MCF 10A (cell line): ENCODE results near the gene PPP2R2D. TPM values are rescaled to one million over a fixed set of nuclear protein-coding genes. Genes with fewer than 3 reads are reported as not detected.
"Not testable (repeated sequence)": the region's sequence is repeated elsewhere in the genome, so short reads cannot be mapped to it uniquely, and the experiment has no call there.

ENCODE experiments used
- BruUV-seq: library from RNA; stranded (reverse); fragments of 400-500 nt; replicated peaks from 2 replicates; lab custom pipeline; 2021; lab: Mats Ljungman, UMichigan
- CTCF ChIA-PET: fragments of 300-600 bp; sonication (Branson Sonifier 250); formaldehyde crosslinking; extraction: SDS; loops from one replicate; lab custom pipeline; 2021; ENCODE audit warnings: antibody characterized with exemption, inconsistent platforms; lab: Yijun Ruan, JAX
- POLR2A ChIA-PET: fragments of 300-600, 350-650 bp; sonication (Branson Sonifier 250); formaldehyde crosslinking; extraction: SDS; loops from one replicate; lab custom pipeline; 2020; ENCODE audit warnings: antibody characterized with exemption, inconsistent platforms; lab: Yijun Ruan, JAX
- DNase-seq: peaks from one replicate; pipeline ENCODE4 v3.0.0-alpha.2; 2018; ENCODE audit not compliant: unreplicated experiment
- H3K27ac Mint-ChIP-seq: one replicate; pipeline ENCODE4 v1.8.0; 2022; ENCODE audit warnings: mild to moderate bottlenecking, low read depth, mixed read lengths; ENCODE audit not compliant: unreplicated experiment
- H3K27me3 Mint-ChIP-seq: one replicate; pipeline ENCODE4 v1.8.0; 2022; ENCODE audit warnings: mixed read lengths; ENCODE audit not compliant: insufficient read depth, unreplicated experiment
- H3K36me3 Mint-ChIP-seq: one replicate; pipeline ENCODE4 v1.8.0; 2022; ENCODE audit warnings: mild to moderate bottlenecking, moderate library complexity, mixed read lengths; ENCODE audit not compliant: insufficient read depth, unreplicated experiment
- H3K4me1 Mint-ChIP-seq: one replicate; pipeline ENCODE4 v1.8.0; 2022; ENCODE audit warnings: mixed read lengths; ENCODE audit not compliant: insufficient read depth, unreplicated experiment
- H3K4me3 Mint-ChIP-seq: one replicate; pipeline ENCODE4 v1.8.0; 2022; ENCODE audit warnings: mild to moderate bottlenecking, moderate library complexity, mixed read lengths; ENCODE audit not compliant: unreplicated experiment
- H3K9me3 Mint-ChIP-seq: one replicate; pipeline ENCODE4 v1.8.0; 2022; ENCODE audit warnings: mixed read lengths; ENCODE audit not compliant: unreplicated experiment
- CTCF ChIP-seq: fragments of 200-600 bp; IDR thresholded peaks from one replicate; pipeline ENCODE4 v1.8.0; 2022; ENCODE audit warnings: antibody characterized with exemption, mild to moderate bottlenecking; ENCODE audit not compliant: unreplicated experiment
- intact Hi-C: fragments of 100-400 bp; cut with micrococcal nuclease; formaldehyde crosslinking; loops from 2 replicates; pipeline ENCODE4 v1.14.1; 2022
- total RNA-seq: library from RNA; stranded (reverse); gene quantifications from 2 replicates; pipeline ENCODE4 v1.2.3, GENCODE V29; 2022

The PPP2R2D gene
- total RNA-seq, 1 experiment from 2014 or later, result 35.5 TPM

- no peak for DNase-seq
- Mint-ChIP-seq H3K4me3 (no peak overlapping the region), H3K9me3 (no peaks in the 10 kb centered on the region), H3K27ac (no peak overlapping the region), H3K4me1 (peaks cover 25% of the 10 kb centered on the region), H3K36me3 (peaks cover 32% of the 10 kb centered on the region), H3K27me3 (no peaks in the 10 kb centered on the region)
- no peak for TF ChIP-seq CTCF
- intact Hi-C loops, result no loop called here
- ChIA-PET POLR2A (interaction anchor here (0.7 to 0.9 kb wide), 2 partner anchors 11 to 183 kb away, joined by 3 to 4 read pairs; partner anchors contain the start of gene PPP2R2D), CTCF (interaction anchor here (0.6 to 1.7 kb wide), 2 partner anchors 110 to 780 kb away, joined by 3 to 5 read pairs; no protein-coding TSS in a partner anchor)
- no TSS peak for BruUV-seq
Measured at GRCh38 chr10:131912620-131913019, 11.8 kb downstream of the PPP2R2D start.

GRCh38 chr10:131915484-131915883, 14.7 kb downstream of the PPP2R2D start:
- H3K4me3 Mint-ChIP-seq, result no peak overlapping the region
- no peak overlapping the region for H3K27ac Mint-ChIP-seq
- BruUV-seq, result no TSS peak
- no peaks in the 10 kb centered on the region for H3K9me3 Mint-ChIP-seq
- ChIA-PET CTCF (no interaction called here), POLR2A (no interaction called here)
- intact Hi-C loops, result no loop called here
- peaks cover 35% of the 10 kb centered on the region for H3K4me1 Mint-ChIP-seq
- no peaks in the 10 kb centered on the region for H3K27me3 Mint-ChIP-seq
- DNase-seq, result no peak
- TF ChIP-seq CTCF, result no peak
- peaks cover 21% of the 10 kb centered on the region for H3K36me3 Mint-ChIP-seq

GRCh38 chr10:131915990-131916766, 15.4 kb downstream of the PPP2R2D start:
- intact Hi-C loops, result no loop called here
- BruUV-seq, result no TSS peak
- ChIA-PET POLR2A (no interaction called here), CTCF (no interaction called here)
- no peak for TF ChIP-seq CTCF
- no peak for DNase-seq
- Mint-ChIP-seq H3K9me3 (no peaks in the 10 kb centered on the region), H3K4me3 (no peak overlapping the region), H3K4me1 (peaks cover 42% of the 10 kb centered on the region), H3K27ac (no peak overlapping the region), H3K36me3 (peaks cover 16% of the 10 kb centered on the region), H3K27me3 (no peaks in the 10 kb centered on the region)

GRCh38 chr10:131916767-131917160, 16.0 kb downstream of the PPP2R2D start:
- DNase-seq, POLR2A ChIA-PET, H3K9me3 Mint-ChIP-seq, H3K27me3 Mint-ChIP-seq, H3K4me3 Mint-ChIP-seq, CTCF ChIA-PET, intact Hi-C loops, BruUV-seq, H3K27ac Mint-ChIP-seq: not testable (repeated sequence)
- Mint-ChIP-seq H3K4me1 (peaks cover 46% of the 10 kb centered on the region), H3K36me3 (peaks cover 16% of the 10 kb centered on the region)

- H3K27me3 Mint-ChIP-seq, intact Hi-C loops, POLR2A ChIA-PET, BruUV-seq, H3K4me3 Mint-ChIP-seq, DNase-seq, H3K9me3 Mint-ChIP-seq, H3K27ac Mint-ChIP-seq, CTCF ChIA-PET: not testable (repeated sequence)
- Mint-ChIP-seq H3K36me3 (peaks cover 11% of the 10 kb centered on the region), H3K4me1 (peaks cover 46% of the 10 kb centered on the region)
Measured at GRCh38 chr10:131917496-131917895, 16.7 kb downstream of the PPP2R2D start.

- CTCF ChIA-PET, H3K4me3 Mint-ChIP-seq, BruUV-seq, H3K27me3 Mint-ChIP-seq, H3K36me3 Mint-ChIP-seq, DNase-seq, intact Hi-C loops, H3K9me3 Mint-ChIP-seq, POLR2A ChIA-PET: not testable (repeated sequence)
- Mint-ChIP-seq H3K27ac (peak overlapping the region; percentile 59), H3K4me1 (peaks cover 42% of the 10 kb centered on the region)
Measured at GRCh38 chr10:131919461-131919860, 18.7 kb downstream of the PPP2R2D start.
